SK-N-SH treated with all-trans-retinoic acid at 6 μM for 48 hours (cell line): Measurements from ENCODE around the gene PDLIM3.

Experiments used
- ARNTL ChIP-seq: fragments of 450-650 bp; formaldehyde crosslinking; IDR thresholded peaks from 2 replicates; pipeline ENCODE4 v1.5.0; 2020; ENCODE audit warnings: low read depth, mild to moderate bottlenecking, moderate library complexity, borderline replicate concordance
- ESRRG ChIP-seq: fragments of 250-450 bp; sonication (Bioruptor Pico); IDR thresholded peaks from 2 replicates; pipeline ENCODE4 v1.6.1; 2021; ENCODE audit warnings: mild to moderate bottlenecking
- GLIS3 ChIP-seq: fragments of 250-450 bp; sonication (Bioruptor Pico); IDR thresholded peaks from 2 replicates; pipeline ENCODE4 v1.5.0; 2020; ENCODE audit warnings: mild to moderate bottlenecking, moderate library complexity
- RARB ChIP-seq: fragments of 250-450 bp; sonication (Bioruptor Pico); IDR thresholded peaks from 2 replicates; pipeline ENCODE4 v1.8.0; 2021; ENCODE audit warnings: mild to moderate bottlenecking, moderate library complexity
- TCF4 ChIP-seq: fragments of 250-450 bp; sonication (Bioruptor Pico); IDR thresholded peaks from 2 replicates; pipeline ENCODE4 v1.8.0; 2021; ENCODE audit warnings: mild to moderate bottlenecking, moderate library complexity, borderline replicate concordance
- ZFP3 ChIP-seq: fragments of 250-450 bp; sonication (Bioruptor Pico); IDR thresholded peaks from 2 replicates; pipeline ENCODE4 v1.5.0; 2020; ENCODE audit warnings: mild to moderate bottlenecking, moderate library complexity
- ZNF565 ChIP-seq: fragments of 450-650 bp; formaldehyde crosslinking; conservative IDR thresholded peaks from 2 replicates; pipeline ENCODE4 v1.5.0; 2020; ENCODE audit warnings: low read depth, mild to moderate bottlenecking, moderate library complexity
- TF ChIP-seq, protein P1 (sequence below): fragments of 250-450 bp; sonication (Bioruptor Pico); IDR thresholded peaks from 2 replicates; pipeline ENCODE4 v1.5.0; 2020; ENCODE audit warnings: mild to moderate bottlenecking, moderate library complexity

DNA sequence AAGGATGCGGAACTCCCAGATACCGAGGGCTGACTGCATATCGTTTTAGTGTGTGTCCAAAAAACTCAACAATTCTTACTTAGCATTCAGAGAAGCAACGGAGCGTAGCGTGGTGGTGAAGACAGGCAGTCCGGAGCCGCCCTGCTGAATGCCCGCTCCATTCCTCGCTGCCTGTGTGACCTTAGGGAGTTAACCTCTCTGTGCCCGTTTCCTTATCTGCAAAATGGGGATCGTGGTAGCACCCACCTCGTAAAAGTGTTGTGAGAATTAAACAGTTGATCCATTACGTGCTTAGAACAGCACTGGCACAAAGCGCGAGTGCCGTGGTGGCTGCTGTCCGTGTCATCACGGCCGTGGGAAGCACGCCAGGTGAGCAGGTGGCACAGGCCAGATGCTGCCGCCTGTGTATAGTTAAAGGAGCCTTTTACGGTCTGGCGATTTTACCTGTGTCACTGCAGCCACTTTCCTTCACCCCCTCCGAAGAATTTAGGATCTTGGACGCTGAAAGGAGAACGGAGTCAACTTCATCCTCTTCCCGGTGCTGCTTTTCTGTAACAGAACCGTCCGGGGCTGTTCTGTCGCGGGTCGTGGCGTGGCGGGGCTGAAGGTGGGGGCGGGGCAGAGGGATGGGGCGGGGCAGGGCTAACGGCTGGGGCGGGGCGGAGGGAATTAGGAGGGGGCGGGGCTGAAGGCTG lies 64.7 kb downstream of the PDLIM3 start:
- TF ChIP-seq ZNF565 (CRISPR knock-in tag) (no peak), RARB (CRISPR knock-in tag) (no peak), GLIS3 (no peak), TCF4 (CRISPR knock-in tag) (no peak), ZFP3 (CRISPR knock-in tag) (no peak), ESRRG (no peak), ARNTL (no peak)
- TF ChIP-seq, protein P1, sequence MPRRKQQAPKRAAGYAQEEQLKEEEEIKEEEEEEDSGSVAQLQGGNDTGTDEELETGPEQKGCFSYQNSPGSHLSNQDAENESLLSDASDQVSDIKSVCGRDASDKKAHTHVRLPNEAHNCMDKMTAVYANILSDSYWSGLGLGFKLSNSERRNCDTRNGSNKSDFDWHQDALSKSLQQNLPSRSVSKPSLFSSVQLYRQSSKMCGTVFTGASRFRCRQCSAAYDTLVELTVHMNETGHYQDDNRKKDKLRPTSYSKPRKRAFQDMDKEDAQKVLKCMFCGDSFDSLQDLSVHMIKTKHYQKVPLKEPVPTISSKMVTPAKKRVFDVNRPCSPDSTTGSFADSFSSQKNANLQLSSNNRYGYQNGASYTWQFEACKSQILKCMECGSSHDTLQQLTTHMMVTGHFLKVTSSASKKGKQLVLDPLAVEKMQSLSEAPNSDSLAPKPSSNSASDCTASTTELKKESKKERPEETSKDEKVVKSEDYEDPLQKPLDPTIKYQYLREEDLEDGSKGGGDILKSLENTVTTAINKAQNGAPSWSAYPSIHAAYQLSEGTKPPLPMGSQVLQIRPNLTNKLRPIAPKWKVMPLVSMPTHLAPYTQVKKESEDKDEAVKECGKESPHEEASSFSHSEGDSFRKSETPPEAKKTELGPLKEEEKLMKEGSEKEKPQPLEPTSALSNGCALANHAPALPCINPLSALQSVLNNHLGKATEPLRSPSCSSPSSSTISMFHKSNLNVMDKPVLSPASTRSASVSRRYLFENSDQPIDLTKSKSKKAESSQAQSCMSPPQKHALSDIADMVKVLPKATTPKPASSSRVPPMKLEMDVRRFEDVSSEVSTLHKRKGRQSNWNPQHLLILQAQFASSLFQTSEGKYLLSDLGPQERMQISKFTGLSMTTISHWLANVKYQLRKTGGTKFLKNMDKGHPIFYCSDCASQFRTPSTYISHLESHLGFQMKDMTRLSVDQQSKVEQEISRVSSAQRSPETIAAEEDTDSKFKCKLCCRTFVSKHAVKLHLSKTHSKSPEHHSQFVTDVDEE (CRISPR knock-in tag): no peak
